Thyroid gland (tissue), 4 donors: ENCODE data around the gene GRM4.

Source experiments
- CTCF ChIP-seq, 6 experiments: fragments of 200-600 bp in 3 of 6; fragments of 450-650 bp in 3 of 6; sonication (generic) in 3 of 6; IDR thresholded peaks; one replicate each; pipeline ENCODE4 v1.5.1; 2016 to 2019; ENCODE audit warnings: antibody characterized with exemption in 6 of 6, mild to moderate bottlenecking in 2 of 6, inconsistent platforms in 1 of 6, moderate library complexity in 1 of 6
- POLR2A ChIP-seq, 2 donors: fragments of 450-650 bp; IDR thresholded peaks; one replicate each; pipeline ENCODE4 v1.6.1; 2017; ENCODE audit warnings: antibody characterized with exemption in 2 of 2, mild to moderate bottlenecking in 2 of 2, moderate library complexity in 1 of 2

GRCh38 chr6:34036357-34037069, 109.4 kb downstream of the GRM4 start:
- TF ChIP-seq POLR2A (IDR thresholded peaks at IDR 0.05) = no peak
- TF ChIP-seq CTCF (IDR thresholded peaks at IDR 0.05) = no peak
